SU-DHL-6 (cell line): Measurements from ENCODE around the gene STAB1.

Experiments
- CTCF ChIP-seq: fragments of 200-600 bp; sonication (generic); IDR thresholded peaks from one replicate; pipeline ENCODE4 v1.5.1; 2017; ENCODE audit warnings: antibody characterized with exemption, mild to moderate bottlenecking, low read length, moderate library complexity; ENCODE audit not compliant: insufficient read depth, poor library complexity, severe bottlenecking
- EZH2phosphoT487 ChIP-seq: fragments of 200-600 bp; sonication (generic), shearing (Covaris generic); conservative IDR thresholded peaks from 2 replicates; pipeline ENCODE4 v1.6.1; 2018; ENCODE audit warnings: mild to moderate bottlenecking, antibody characterized with exemption, low read length, moderate library complexity, mixed read lengths

- TF ChIP-seq CTCF (no peak), EZH2phosphoT487 (no peak)
Measured at GRCh38 chr3:52552089-52552488, 57.0 kb downstream of the STAB1 start.
